ENCODE results near the gene TMEM63A.

Gene TMEM63A

DNA sequence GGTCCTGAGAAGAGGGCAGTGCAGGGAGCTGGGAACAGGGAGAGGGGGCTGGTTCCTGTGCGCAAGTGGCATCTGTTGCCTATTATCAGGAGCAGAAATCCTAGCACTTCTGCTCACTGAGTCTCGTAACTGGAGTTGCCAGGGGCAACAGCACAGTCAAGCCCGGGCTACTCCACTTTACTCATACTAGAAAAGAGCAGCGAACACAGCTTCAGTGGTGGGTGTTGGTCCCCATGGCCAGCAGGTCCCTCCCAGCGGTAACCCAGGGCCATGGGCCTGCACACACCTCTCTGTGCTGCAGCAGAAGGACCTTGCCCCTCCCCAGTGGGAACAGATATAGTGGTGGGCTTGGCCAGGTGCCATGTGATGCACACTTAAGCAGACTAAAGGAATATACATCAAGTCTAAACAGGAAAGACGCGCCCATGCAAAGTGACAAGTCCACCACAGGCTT, 33.4 kb upstream of the TMEM63A start:
- Histone ChIP-seq H3K27ac (ENCODE audit: low read depth, low read length) (no peak overlapping the region), H3K4me3 (ENCODE audit: insufficient read depth, low read length, poor library complexity, severe bottlenecking) (no peak overlapping the region), H3K9me3 (ENCODE audit: insufficient read depth, low read length) (no peaks in the 10 kb centered on the region), H3K27me3 (ENCODE audit: low read length) (no peaks in the 10 kb centered on the region), H3K79me2 (ENCODE audit: insufficient read depth, low read length) (no peaks in the 10 kb centered on the region), H3K4me2 (ENCODE audit: low read depth, low read length, poor library complexity, severe bottlenecking) (no peak overlapping the region), H3K9ac (ENCODE audit: low read length) (no peak overlapping the region), H3K36me3 (ENCODE audit: low read length) (0 out of 2 replicates have a peak, but pooled peaks cover 2% of the 10 kb centered on the region), H2AFZ (ENCODE audit: low read depth, low read length, severe bottlenecking) (no peak overlapping the region), H3K9me2 (replicated peaks; ENCODE audit: insufficient read depth, low read length) (no peaks in the 10 kb centered on the region), H4K20me1 (ENCODE audit: low read depth, low read length) (no peaks in the 10 kb centered on the region), H3F3A (ENCODE audit: insufficient read depth) (peaks cover 4% of the 10 kb centered on the region; the same call in 1 of the 2 replicates)
- TF ChIP-seq EZH2phosphoT487 (conservative IDR thresholded peaks at IDR 0.05; ENCODE audit: low read length), result no peak
- TF ChIP-seq, protein P1, sequence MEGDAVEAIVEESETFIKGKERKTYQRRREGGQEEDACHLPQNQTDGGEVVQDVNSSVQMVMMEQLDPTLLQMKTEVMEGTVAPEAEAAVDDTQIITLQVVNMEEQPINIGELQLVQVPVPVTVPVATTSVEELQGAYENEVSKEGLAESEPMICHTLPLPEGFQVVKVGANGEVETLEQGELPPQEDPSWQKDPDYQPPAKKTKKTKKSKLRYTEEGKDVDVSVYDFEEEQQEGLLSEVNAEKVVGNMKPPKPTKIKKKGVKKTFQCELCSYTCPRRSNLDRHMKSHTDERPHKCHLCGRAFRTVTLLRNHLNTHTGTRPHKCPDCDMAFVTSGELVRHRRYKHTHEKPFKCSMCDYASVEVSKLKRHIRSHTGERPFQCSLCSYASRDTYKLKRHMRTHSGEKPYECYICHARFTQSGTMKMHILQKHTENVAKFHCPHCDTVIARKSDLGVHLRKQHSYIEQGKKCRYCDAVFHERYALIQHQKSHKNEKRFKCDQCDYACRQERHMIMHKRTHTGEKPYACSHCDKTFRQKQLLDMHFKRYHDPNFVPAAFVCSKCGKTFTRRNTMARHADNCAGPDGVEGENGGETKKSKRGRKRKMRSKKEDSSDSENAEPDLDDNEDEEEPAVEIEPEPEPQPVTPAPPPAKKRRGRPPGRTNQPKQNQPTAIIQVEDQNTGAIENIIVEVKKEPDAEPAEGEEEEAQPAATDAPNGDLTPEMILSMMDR (IDR thresholded peaks at IDR 0.05; ENCODE audit: insufficient read depth, low read length, poor library complexity, severe bottlenecking), result no peak

DNA sequence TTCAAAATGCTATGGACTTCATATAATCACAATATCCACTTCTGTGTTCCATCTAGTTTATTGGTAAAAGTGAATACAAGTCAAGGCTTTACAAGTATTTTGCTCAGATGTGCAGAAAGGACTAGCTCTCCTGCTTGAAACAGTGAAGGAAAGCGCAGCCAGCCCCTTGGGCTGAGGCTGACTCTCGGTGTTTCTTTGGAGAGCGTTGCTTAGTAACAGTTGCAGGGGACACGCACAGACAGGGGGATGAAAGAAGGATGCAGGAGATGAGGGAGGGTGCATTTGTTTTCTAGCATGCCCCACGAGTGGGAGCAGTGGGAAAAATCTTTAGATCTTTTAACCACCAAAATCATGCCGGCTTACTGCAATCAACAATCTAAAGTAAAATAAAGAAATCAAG, 32.8 kb upstream of the TMEM63A start:
- no peaks in the 10 kb centered on the region for H3K9me2 ChIP-seq (replicated peaks; ENCODE audit: insufficient read depth, low read length)
- no peak overlapping the region for H2AFZ ChIP-seq (ENCODE audit: low read depth, low read length, severe bottlenecking)
- no peak overlapping the region for H3K4me3 ChIP-seq (ENCODE audit: insufficient read depth, low read length, poor library complexity, severe bottlenecking)
- no peak overlapping the region for H3K27ac ChIP-seq (ENCODE audit: low read depth, low read length)
- no peak overlapping the region for H3K4me2 ChIP-seq (ENCODE audit: low read depth, low read length, poor library complexity, severe bottlenecking)
- H4K20me1 ChIP-seq (ENCODE audit: low read depth, low read length), result no peaks in the 10 kb centered on the region
- H3K79me2 ChIP-seq (ENCODE audit: insufficient read depth, low read length), result no peaks in the 10 kb centered on the region
- H3K36me3 ChIP-seq (ENCODE audit: low read length), result no peaks in the 10 kb centered on the region
- H3K9ac ChIP-seq (ENCODE audit: low read length), result no peak overlapping the region
- peaks cover 4% of the 10 kb centered on the region; the same call in 1 of the 2 replicates for H3F3A ChIP-seq (ENCODE audit: insufficient read depth)
- H3K9me3 ChIP-seq (ENCODE audit: insufficient read depth, low read length), result no peaks in the 10 kb centered on the region
- no peaks in the 10 kb centered on the region for H3K27me3 ChIP-seq (ENCODE audit: low read length)
- no peak for TF ChIP-seq EZH2phosphoT487 (conservative IDR thresholded peaks at IDR 0.05; ENCODE audit: low read length)
- TF ChIP-seq, protein P1 (IDR thresholded peaks at IDR 0.05; ENCODE audit: insufficient read depth, low read length, poor library complexity, severe bottlenecking), result no peak

- Histone ChIP-seq H3F3A (ENCODE audit: insufficient read depth) (peaks cover 4% of the 10 kb centered on the region; the same call in 1 of the 2 replicates), H3K4me2 (ENCODE audit: low read depth, low read length, poor library complexity, severe bottlenecking) (no peak overlapping the region), H3K79me2 (ENCODE audit: insufficient read depth, low read length) (no peaks in the 10 kb centered on the region), H3K36me3 (ENCODE audit: low read length) (no peaks in the 10 kb centered on the region), H3K9me3 (ENCODE audit: insufficient read depth, low read length) (no peaks in the 10 kb centered on the region), H3K9ac (ENCODE audit: low read length) (no peak overlapping the region), H3K4me3 (ENCODE audit: insufficient read depth, low read length, poor library complexity, severe bottlenecking) (no peak overlapping the region), H3K9me2 (replicated peaks; ENCODE audit: insufficient read depth, low read length) (no peaks in the 10 kb centered on the region), H3K27me3 (ENCODE audit: low read length) (no peaks in the 10 kb centered on the region), H2AFZ (ENCODE audit: low read depth, low read length, severe bottlenecking) (no peak overlapping the region), H3K27ac (ENCODE audit: low read depth, low read length) (no peak overlapping the region), H4K20me1 (ENCODE audit: low read depth, low read length) (no peaks in the 10 kb centered on the region)
- no peak for TF ChIP-seq EZH2phosphoT487 (conservative IDR thresholded peaks at IDR 0.05; ENCODE audit: low read length)
- TF ChIP-seq, protein P1 (IDR thresholded peaks at IDR 0.05; ENCODE audit: insufficient read depth, low read length, poor library complexity, severe bottlenecking), result no peak
Observed at GRCh38 chr1:225914391-225914790, 32.2 kb upstream of the TMEM63A start.

Measured in SU-DHL-6 (cell line).